GM12878 (cell line): ENCODE data around the gene KCTD16. TPM values are rescaled to one million over a fixed set of nuclear protein-coding genes. Genes with fewer than 3 reads are reported as not detected.

Experiments
- ATAC-seq: fragments of 200-7000 bp; cut with Tn5 transposase; 3 replicates; pipeline ENCODE4 v1.9.1; 2020; ENCODE audit warnings: mild to moderate bottlenecking, moderate library complexity
- BruUV-seq: library from RNA; stranded (reverse); fragments of 400-500 nt; replicated peaks from 2 replicates; lab custom pipeline; 2021; lab: Mats Ljungman, UMichigan
- CTCF ChIA-PET: fragments of 300-600 bp; sonication (Branson Sonifier 250); formaldehyde crosslinking; extraction: SDS; loops from one replicate; lab custom pipeline; 2021; ENCODE audit warnings: inconsistent platforms; lab: Yijun Ruan, JAX
- POLR2A ChIA-PET: fragments of 350-600 bp; formaldehyde crosslinking; extraction: SDS; loops from one replicate; lab custom pipeline; 2021; ENCODE audit warnings: inconsistent platforms; lab: Charles Lee
- RAD21 ChIA-PET: fragments of 300-600 bp; sonication (Branson Sonifier 250); formaldehyde crosslinking; loops from one replicate; lab custom pipeline; 2023; ENCODE audit warnings: antibody characterized with exemption; ENCODE audit not compliant: unreplicated experiment; lab: Charles Lee
- SMC1A ChIA-PET: fragments of 300-600 bp; sonication (Branson Sonifier 250); formaldehyde crosslinking; loops from one replicate; lab custom pipeline; 2023; ENCODE audit not compliant: unreplicated experiment, uncharacterized antibody; lab: Charles Lee
- DNase-seq: peaks from one replicate; pipeline ENCODE4 v3.0.0-alpha.2; 2011; ENCODE audit warnings: low read depth, low spot score
- FAIRE-seq: peaks from 3 replicates; lab custom pipeline; 2011; peaks lifted over from hg19 to GRCh38; lab: Jason Lieb, UNC
- H2AFZ ChIP-seq: 2 replicates; pipeline ENCODE4 v1.6.0; 2011; ENCODE audit warnings: low read depth, low read length, control low read depth; ENCODE audit not compliant: control insufficient read depth
- H3K27ac ChIP-seq: 2 replicates; pipeline ENCODE4 v1.5.1; 2011; ENCODE audit warnings: control low read depth; ENCODE audit not compliant: control insufficient read depth, insufficient read depth
- H3K27me3 ChIP-seq, 2 experiments: replicated peaks in 1 of 2; 2 replicates each; pipeline versions ENCODE4 v1.6.0 to v1.6.1; 2011; ENCODE audit warnings: low read length in 1 of 2; ENCODE audit not compliant: control insufficient read depth in 2 of 2, insufficient read depth in 2 of 2
- H3K36me3 ChIP-seq, 2 experiments: 2 replicates each; pipeline ENCODE4 v1.5.1; 2011; ENCODE audit warnings: low read length in 1 of 2; ENCODE audit not compliant: control insufficient read depth in 2 of 2, insufficient read depth in 2 of 2
- H3K4me1 ChIP-seq: 2 replicates; pipeline ENCODE4 v1.6.1; 2011; ENCODE audit warnings: mild to moderate bottlenecking, low read length, moderate library complexity, mixed read lengths; ENCODE audit not compliant: control insufficient read depth, insufficient read depth
- H3K4me2 ChIP-seq: 2 replicates; pipeline ENCODE4 v1.6.0; 2011; ENCODE audit warnings: control low read depth; ENCODE audit not compliant: control insufficient read depth, insufficient read depth
- H3K4me3 ChIP-seq: fragments of 200-600 bp; sonication (generic); 2 replicates; pipeline ENCODE4 v1.5.1; 2016
- H3K79me2 ChIP-seq: 2 replicates; pipeline ENCODE4 v1.6.0; 2011; ENCODE audit warnings: low read length; ENCODE audit not compliant: control insufficient read depth, insufficient read depth
- H3K9ac ChIP-seq: 2 replicates; pipeline ENCODE4 v1.8.0; 2011; ENCODE audit warnings: low read length, control low read depth, mixed read lengths; ENCODE audit not compliant: control insufficient read depth, insufficient read depth
- H3K9me3 ChIP-seq: replicated peaks from 3 replicates; pipeline ENCODE4 v1.5.1; 2011; ENCODE audit warnings: mild to moderate bottlenecking, low read length; ENCODE audit not compliant: control insufficient read depth, insufficient read depth
- H4K20me1 ChIP-seq: 2 replicates; pipeline ENCODE4 v1.6.0; 2011; ENCODE audit not compliant: control insufficient read depth, insufficient read depth
- RCOR1 ChIP-seq: conservative IDR thresholded peaks from 2 replicates; pipeline ENCODE4 v1.6.1; 2012; ENCODE audit warnings: low read depth, low read length, improper control_type of control experiment
- SKIL ChIP-seq: fragments of 450-650 bp; IDR thresholded peaks from 2 replicates; pipeline ENCODE4 v1.6.1; 2017; ENCODE audit warnings: mild to moderate bottlenecking, low read depth, inconsistent platforms; ENCODE audit not compliant: poor library complexity, severe bottlenecking
- SRF ChIP-seq, 2 experiments: IDR thresholded peaks; 2 replicates each; pipeline ENCODE4 v1.6.1; 2011; ENCODE audit warnings: low read depth in 2 of 2, low read length in 2 of 2, mild to moderate bottlenecking in 1 of 2, moderate library complexity in 1 of 2
- TCF3 ChIP-seq: IDR thresholded peaks from 2 replicates; pipeline ENCODE4 v1.6.1; 2012; ENCODE audit warnings: low read depth, mild to moderate bottlenecking, low read length, borderline replicate concordance; ENCODE audit not compliant: insufficient read depth
- WGBS: methylation state at CpG from one replicate; pipeline ENCODE4 v1.1.6; 2016; ENCODE audit warnings: low lambda C conversion rate; ENCODE audit not compliant: insufficient replicate concordance, insufficient coverage; ENCODE audit errors: missing lambda C conversion rate; 5-methylcytosine and 5-hydroxymethylcytosine counted together
- in situ Hi-C: fragments of 300-500 bp; cut with MboI; formaldehyde crosslinking; loops from 9 replicates; pipeline ENCODE4 v1.14.3; 2018; ENCODE audit warnings: mixed read lengths
- intact Hi-C: fragments of 100-400 bp; cut with micrococcal nuclease; formaldehyde crosslinking; loops from one replicate; pipeline ENCODE4 v1.14.2; 2022; ENCODE audit not compliant: unreplicated experiment
- polyA plus RNA-seq, 11 experiments: library from polyadenylated mRNA; depleted of rRNA in 4 of 11; unstranded in 6 of 11; stranded (reverse) in 5 of 11; fragments of >200 nt; fragmentation: Nextera tagmentation in 4 of 11; fragmentation: Illumina TruSeq in 1 of 11; extraction: Ambion mirVana in 4 of 11; extraction: Trizol in 1 of 11; gene quantifications; 1 replicate in 1 of 11; 2 replicates in 10 of 11; pipeline versions ENCODE4 v1.2.1 to v1.2.3, GENCODE V29; 2011 to 2016; ENCODE audit warnings: inconsistent platforms in 2 of 11, missing spikeins in 2 of 11, low read depth in 1 of 11
- total RNA-seq, 4 experiments: library from RNA; depleted of rRNA in 3 of 4; stranded (reverse); fragments of >200 nt in 3 of 4; fragmentation: Illumina TruSeq in 1 of 4; extraction: Trizol in 1 of 4; gene quantifications; 2 replicates each; pipeline versions ENCODE4 v1.2.1 to v1.2.3, GENCODE V29; 2013 to 2021

Gene KCTD16
- total and polyA plus RNA-seq, 10 of the 15 experiments (the other 5 are each of a cell fraction or from before 2014, with no cell fraction given), result 0.03 to 0.10 (median 0.06) TPM; not detected in 3

- H3K27ac ChIP-seq, result no peak overlapping the region
- no peaks in the 10 kb centered on the region for H3K27me3 ChIP-seq
- 38% methylated on average over 4 of the region's 4 CpGs for WGBS
- no peak for DNase-seq
- ChIA-PET RAD21 (interaction anchor here (0.8 to 1.5 kb wide), 2 partner anchors 10 to 165 kb away, joined by 3 to 4 read pairs; no protein-coding TSS in a partner anchor), CTCF (interaction anchor here (0.8 to 1.3 kb wide), 3 partner anchors 8 to 15 kb away, joined by 3 to 5 read pairs (median 3); no protein-coding TSS in a partner anchor), SMC1A (interaction anchor here (1.7 to 3.2 kb wide), 3 partner anchors 12 to 55 kb away, joined by 4 to 14 read pairs (median 5); no protein-coding TSS in a partner anchor), POLR2A (no interaction called here)
- H3K4me1 ChIP-seq, result no peaks in the 10 kb centered on the region
- TF ChIP-seq RCOR1 (no peak), SKIL (no peak), SRF (IDR thresholded peaks at IDR 0.05; ENCODE audit: low read depth in 2 of 2, low read length in 2 of 2) (no peak), TCF3 (no peak)
- no peak overlapping the region for H2AFZ ChIP-seq
- no peaks in the 10 kb centered on the region for H4K20me1 ChIP-seq
- H3K36me3 ChIP-seq, result no peaks in the 10 kb centered on the region
- no peaks in the 10 kb centered on the region; the same call in 2 of the 3 replicates for H3K9me3 ChIP-seq
- no peaks in the 10 kb centered on the region for H3K79me2 ChIP-seq
- no peak overlapping the region for H3K4me3 ChIP-seq
- no peak overlapping the region for H3K4me2 ChIP-seq
- BruUV-seq, result no TSS peak
- H3K9ac ChIP-seq, result no peak overlapping the region
- no peak for ATAC-seq
- in situ Hi-C loops, result no loop called here
- FAIRE-seq, result no peak
- intact Hi-C loops, result no loop called here
Measured at GRCh38 chr5:144133050-144133633, 37.5 kb upstream of the KCTD16 start.
